Stomach smooth muscle (tissue), 2 donors: ENCODE data around the gene PTPRQ.

Experiments used
- H3K27ac ChIP-seq: one replicate; pipeline ENCODE4 v1.7.0; 2013; ENCODE audit warnings: mild to moderate bottlenecking, low read length, inconsistent platforms
- H3K27me3 ChIP-seq, 2 donors: one replicate each; pipeline ENCODE4 v1.7.0; 2013; ENCODE audit warnings: low read length in 2 of 2; ENCODE audit not compliant: insufficient read depth in 2 of 2, control insufficient read depth in 1 of 2
- H3K36me3 ChIP-seq, 2 donors: one replicate each; pipeline ENCODE4 v1.7.0; 2013; ENCODE audit warnings: low read length in 2 of 2; ENCODE audit not compliant: control insufficient read depth in 2 of 2, insufficient read depth in 2 of 2
- H3K4me1 ChIP-seq: one replicate; pipeline ENCODE4 v1.7.0; 2013; ENCODE audit warnings: low read length; ENCODE audit not compliant: control insufficient read depth, insufficient read depth
- H3K4me3 ChIP-seq, 2 donors: one replicate each; pipeline ENCODE4 v1.7.0; 2013; ENCODE audit warnings: low read length in 2 of 2
- H3K9ac ChIP-seq, 2 donors: one replicate each; pipeline ENCODE4 v1.7.0; 2013; ENCODE audit warnings: low read length in 2 of 2, mild to moderate bottlenecking in 1 of 2
- H3K9me3 ChIP-seq, 2 donors: one replicate each; pipeline ENCODE4 v1.7.0; 2013; ENCODE audit warnings: low read length in 2 of 2; ENCODE audit not compliant: control insufficient read depth in 2 of 2
- donor health status: healthy.
- donor health status: Pancreatic carcinoma.

PTPRQ gene

DNA sequence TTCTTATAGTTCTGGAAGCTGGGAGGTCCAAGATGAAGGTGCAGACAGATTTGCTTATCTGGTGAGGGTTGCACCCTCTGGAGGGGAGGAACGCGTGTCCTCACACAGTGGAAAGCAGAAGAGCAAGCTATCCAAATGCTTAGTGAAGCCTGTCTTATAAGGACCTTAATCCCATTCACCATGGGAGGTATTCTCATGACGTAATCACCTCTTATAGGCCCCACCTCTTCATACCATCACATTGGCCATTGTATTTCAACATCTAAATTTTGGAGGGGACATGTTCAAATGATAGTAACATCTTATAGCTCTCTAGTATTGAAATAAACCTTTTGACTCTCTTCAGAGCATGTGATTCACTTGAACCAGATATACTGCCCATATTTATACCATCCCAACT, 158.4 kb downstream of the PTPRQ start:
- no peaks in the 10 kb centered on the region for H3K27me3 ChIP-seq
- H3K4me3 ChIP-seq = no peak overlapping the region
- no peak overlapping the region for H3K9ac ChIP-seq
- H3K4me1 ChIP-seq = no peaks in the 10 kb centered on the region
- H3K27ac ChIP-seq = no peak overlapping the region
- H3K36me3 ChIP-seq = no peaks in the 10 kb centered on the region
- H3K9me3 ChIP-seq = no peaks in the 10 kb centered on the region

DNA sequence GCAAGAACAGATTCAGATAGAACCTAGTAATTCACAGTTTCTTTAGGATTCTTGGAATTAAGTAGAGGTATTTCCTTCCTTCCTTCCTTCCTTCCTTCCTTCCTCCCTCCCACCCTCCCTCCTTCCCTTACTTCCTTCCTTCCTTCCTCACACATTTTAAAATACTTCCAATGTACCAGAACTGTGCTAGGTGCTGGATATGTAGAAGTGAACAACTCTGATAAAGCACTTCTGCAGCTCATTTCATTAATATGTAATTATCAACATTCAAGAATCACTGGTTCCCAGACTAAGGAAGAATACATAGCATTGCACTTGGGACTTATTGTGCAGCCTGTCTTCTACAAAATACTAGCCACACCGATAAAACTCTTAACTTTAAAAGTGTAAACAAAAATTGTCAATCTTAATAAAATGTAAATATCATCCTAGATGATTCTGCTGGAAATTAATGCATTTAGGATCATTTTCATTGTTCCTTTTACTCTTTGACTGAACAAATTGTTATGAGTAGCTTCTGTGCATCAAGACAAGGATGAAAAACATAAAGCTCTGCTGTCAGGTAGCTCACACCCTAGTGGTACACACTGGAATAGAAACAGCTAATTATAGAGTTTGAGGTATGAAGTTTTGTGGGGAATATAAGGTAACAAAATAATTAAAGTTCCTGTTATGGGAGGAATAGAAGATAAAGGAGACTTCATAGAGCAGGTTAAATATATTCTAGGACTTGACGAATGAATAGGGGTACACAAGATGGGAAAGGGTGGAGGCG, 163.5 kb downstream of the PTPRQ start:
- Histone ChIP-seq H3K4me1 (no peaks in the 10 kb centered on the region), H3K27ac (no peak overlapping the region), H3K36me3 (no peaks in the 10 kb centered on the region), H3K4me3 (no peak overlapping the region), H3K9me3 (no peaks in the 10 kb centered on the region), H3K9ac (no peak overlapping the region), H3K27me3 (no peaks in the 10 kb centered on the region)

- Histone ChIP-seq H3K4me1 (no peaks in the 10 kb centered on the region), H3K36me3 (no peaks in the 10 kb centered on the region), H3K27ac (no peak overlapping the region), H3K4me3 (no peak overlapping the region), H3K9me3 (no peaks in the 10 kb centered on the region), H3K9ac (no peak overlapping the region), H3K27me3 (no peaks in the 10 kb centered on the region)
Observed at GRCh38 chr12:80617733-80618132, 173.7 kb downstream of the PTPRQ start.

DNA sequence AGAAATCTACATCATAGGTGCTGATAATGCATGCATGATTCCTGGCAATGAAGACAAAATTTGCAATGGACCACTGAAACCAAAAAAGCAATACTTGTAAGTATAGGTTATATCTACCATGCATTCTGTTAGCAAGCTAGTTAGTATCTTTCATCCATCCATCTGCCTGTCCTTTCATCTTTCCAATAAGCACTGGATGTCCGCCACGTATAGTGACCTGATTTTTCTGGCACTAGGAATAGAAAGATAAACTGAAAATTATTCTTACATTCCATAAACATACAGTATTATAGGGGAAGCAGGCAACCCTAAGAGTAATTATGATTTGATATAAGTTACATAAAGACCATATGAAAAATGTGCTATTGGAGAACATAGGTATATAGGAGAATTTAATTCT, 176.2 kb downstream of the PTPRQ start:
- H3K9me3 ChIP-seq = no peaks in the 10 kb centered on the region
- H3K27ac ChIP-seq = no peak overlapping the region
- no peaks in the 10 kb centered on the region for H3K27me3 ChIP-seq
- H3K4me1 ChIP-seq = no peaks in the 10 kb centered on the region
- no peak overlapping the region for H3K4me3 ChIP-seq
- no peak overlapping the region for H3K9ac ChIP-seq
- no peaks in the 10 kb centered on the region for H3K36me3 ChIP-seq

DNA sequence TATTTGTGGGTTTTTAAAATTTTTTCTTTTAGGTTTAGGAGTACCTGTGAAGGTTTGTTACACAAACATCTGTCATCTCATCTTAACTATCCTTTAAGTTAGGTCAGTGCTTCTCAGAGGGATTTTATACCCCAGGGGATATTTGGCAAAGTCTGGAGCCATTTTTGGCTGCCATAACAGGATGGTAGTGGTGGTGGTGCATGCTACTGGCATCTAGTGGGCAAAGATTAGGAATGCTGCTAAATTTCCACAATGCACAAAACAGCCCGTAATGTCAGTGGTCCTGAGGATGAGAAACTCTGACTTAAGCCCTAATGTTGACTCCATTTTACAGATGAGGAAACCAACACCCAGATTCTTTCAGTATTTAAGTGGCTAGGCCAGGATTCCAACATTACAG, 178.2 kb downstream of the PTPRQ start:
- Histone ChIP-seq H3K27me3 (no peaks in the 10 kb centered on the region), H3K4me3 (no peak overlapping the region), H3K27ac (no peak overlapping the region), H3K9ac (no peak overlapping the region), H3K9me3 (no peaks in the 10 kb centered on the region), H3K4me1 (no peaks in the 10 kb centered on the region), H3K36me3 (no peaks in the 10 kb centered on the region)

DNA sequence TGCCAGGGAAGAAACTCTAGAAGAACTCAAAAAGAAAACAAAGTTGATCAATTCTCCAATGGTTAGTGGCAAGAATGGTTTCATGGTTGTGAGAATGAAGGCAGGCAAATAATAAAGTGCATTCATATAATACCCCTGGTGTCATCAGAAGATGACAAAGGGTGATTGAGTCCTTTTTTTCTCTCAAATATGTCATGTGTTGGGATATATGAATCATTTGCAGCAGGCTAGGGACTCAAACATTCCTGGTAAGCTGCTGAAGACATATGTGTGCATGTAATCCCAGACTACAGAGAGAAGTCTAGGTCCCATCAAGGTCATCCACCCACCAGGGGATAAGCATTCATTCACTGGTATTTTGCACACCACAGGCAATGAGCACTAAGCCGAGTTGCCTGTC, 181.0 kb downstream of the PTPRQ start:
- no peaks in the 10 kb centered on the region for H3K27me3 ChIP-seq
- H3K27ac ChIP-seq = no peak overlapping the region
- H3K9ac ChIP-seq = no peak overlapping the region
- no peaks in the 10 kb centered on the region for H3K36me3 ChIP-seq
- no peaks in the 10 kb centered on the region for H3K4me1 ChIP-seq
- no peak overlapping the region for H3K4me3 ChIP-seq
- H3K9me3 ChIP-seq = peaks cover 0 to 2% of the 10 kb centered on the region in 2 donors

- H3K36me3 ChIP-seq = no peaks in the 10 kb centered on the region
- no peak overlapping the region for H3K27ac ChIP-seq
Observed at GRCh38 chr12:80625901-80626300, 181.9 kb downstream of the PTPRQ start.

DNA sequence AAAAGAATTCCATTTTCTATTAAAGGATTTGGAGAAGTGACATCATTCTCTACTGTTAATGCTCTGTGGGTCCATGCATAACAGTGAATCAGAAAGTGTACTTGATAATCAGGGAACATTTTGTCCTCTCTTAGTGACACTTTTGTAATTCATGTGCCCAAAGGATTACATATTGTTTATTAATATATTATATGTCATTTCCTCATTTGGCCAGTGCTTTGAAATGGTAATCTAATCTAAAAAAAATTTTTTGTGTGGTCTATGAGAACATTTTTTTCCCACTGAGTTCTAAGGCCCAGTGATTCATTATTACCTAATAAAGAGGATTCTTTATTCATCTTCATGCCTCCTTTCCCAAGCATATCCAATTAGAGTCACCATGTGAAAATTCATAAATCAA, 183.7 kb downstream of the PTPRQ start:
- peaks cover 0 to 2% of the 10 kb centered on the region in 2 donors for H3K9me3 ChIP-seq
- no peak overlapping the region for H3K9ac ChIP-seq
- no peaks in the 10 kb centered on the region for H3K27me3 ChIP-seq
- no peaks in the 10 kb centered on the region for H3K36me3 ChIP-seq
- H3K4me3 ChIP-seq = no peak overlapping the region
- H3K4me1 ChIP-seq = no peaks in the 10 kb centered on the region
- H3K27ac ChIP-seq = no peak overlapping the region

More at GRCh38 chr12:80625901-80626300, 181.9 kb downstream of the PTPRQ start:
- H3K9me3 ChIP-seq = peaks cover 0 to 2% of the 10 kb centered on the region in 2 donors
- no peak overlapping the region for H3K9ac ChIP-seq
- no peaks in the 10 kb centered on the region for H3K4me1 ChIP-seq
- no peaks in the 10 kb centered on the region for H3K27me3 ChIP-seq
- no peak overlapping the region for H3K4me3 ChIP-seq

DNA sequence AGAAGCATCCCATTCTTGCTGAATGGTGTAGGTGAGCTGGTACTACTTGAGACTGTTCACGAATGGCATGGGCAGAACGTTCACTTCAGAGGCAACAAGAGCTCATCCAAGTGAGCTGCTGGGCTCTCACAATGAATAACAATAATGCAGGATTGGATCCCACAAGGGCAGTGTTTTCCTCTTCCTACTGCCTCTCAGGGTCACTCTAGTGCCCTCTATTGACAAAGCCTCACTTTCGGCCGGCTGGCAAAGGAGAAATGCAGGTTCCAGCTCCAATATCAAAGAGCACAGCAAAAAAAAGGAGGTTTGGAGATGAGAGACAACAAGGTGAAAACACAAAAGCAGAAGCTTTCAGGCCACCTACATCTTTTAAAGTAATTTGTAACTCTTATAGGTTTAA, 188.8 kb downstream of the PTPRQ start:
- Histone ChIP-seq H3K4me1 (no peaks in the 10 kb centered on the region), H3K4me3 (no peak overlapping the region), H3K9me3 (peaks cover 0 to 2% of the 10 kb centered on the region in 2 donors), H3K27me3 (no peaks in the 10 kb centered on the region), H3K9ac (no peak overlapping the region), H3K36me3 (no peaks in the 10 kb centered on the region), H3K27ac (no peak overlapping the region)

GRCh38 chr12:80634903-80635302, 190.9 kb downstream of the PTPRQ start:
- no peak overlapping the region for H3K9ac ChIP-seq
- no peaks in the 10 kb centered on the region for H3K27me3 ChIP-seq
- no peak overlapping the region for H3K4me3 ChIP-seq
- H3K9me3 ChIP-seq = no peaks in the 10 kb centered on the region
- H3K4me1 ChIP-seq = no peaks in the 10 kb centered on the region
- H3K36me3 ChIP-seq = no peaks in the 10 kb centered on the region
- no peak overlapping the region for H3K27ac ChIP-seq

GRCh38 chr12:80636832-80637231, 192.8 kb downstream of the PTPRQ start:
- H3K4me1 ChIP-seq = no peaks in the 10 kb centered on the region

More at GRCh38 chr12:80636832-80637231, 192.8 kb downstream of the PTPRQ start:
- Histone ChIP-seq H3K27me3 (no peaks in the 10 kb centered on the region), H3K36me3 (no peaks in the 10 kb centered on the region), H3K4me3 (no peak overlapping the region), H3K9me3 (no peaks in the 10 kb centered on the region), H3K9ac (no peak overlapping the region), H3K27ac (no peak overlapping the region)
